Measurements from ENCODE around the gene PGPEP1.
"Not testable (repeated sequence)": the region's sequence is repeated elsewhere in the genome, so short reads cannot be mapped to it uniquely, and the experiment has no call there.

Gene PGPEP1

DNA sequence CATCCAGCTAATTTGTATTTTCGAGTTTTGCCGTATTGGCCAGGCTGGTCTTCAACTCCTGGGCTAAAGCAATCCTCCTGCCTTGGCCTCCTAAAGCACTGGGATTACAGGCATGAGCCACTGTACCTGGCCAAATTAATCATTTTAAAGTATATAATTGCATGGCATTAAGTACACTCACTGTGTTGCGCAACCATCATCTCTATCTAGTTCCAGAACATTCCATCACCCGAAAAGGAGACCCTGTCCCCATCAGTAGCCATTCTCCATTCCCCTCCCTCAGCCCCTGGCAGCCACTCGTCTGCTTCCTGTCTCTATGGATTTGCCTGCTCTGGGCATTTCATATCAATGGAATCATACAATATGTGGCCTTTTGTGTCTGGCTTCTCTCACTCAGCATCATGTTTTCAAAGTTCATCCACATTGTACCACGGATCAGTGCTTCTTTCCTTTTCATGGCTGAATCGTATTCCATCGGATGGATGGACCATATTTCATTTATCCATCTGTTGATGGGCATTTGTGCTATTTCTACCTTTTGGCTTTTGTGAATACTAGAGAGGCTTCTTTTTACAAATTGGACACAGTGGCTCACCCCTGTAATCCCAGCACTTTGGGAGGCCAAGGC, 13.1 kb downstream of the PGPEP1 start:
- TF ChIP-seq POLR2A (IDR thresholded peaks at IDR 0.05; ENCODE audit: low read depth, low read length) (no peak), POLR2AphosphoS5 (IDR thresholded peaks at IDR 0.05; ENCODE audit: low read depth, low read length) (no peak), TAF1 (IDR thresholded peaks at IDR 0.05; ENCODE audit: borderline replicate concordance, low read depth, low read length) (no peak)
- DNase-seq (ENCODE audit: insufficient read length) (no peak), FAIRE-seq (no peak)

DNA sequence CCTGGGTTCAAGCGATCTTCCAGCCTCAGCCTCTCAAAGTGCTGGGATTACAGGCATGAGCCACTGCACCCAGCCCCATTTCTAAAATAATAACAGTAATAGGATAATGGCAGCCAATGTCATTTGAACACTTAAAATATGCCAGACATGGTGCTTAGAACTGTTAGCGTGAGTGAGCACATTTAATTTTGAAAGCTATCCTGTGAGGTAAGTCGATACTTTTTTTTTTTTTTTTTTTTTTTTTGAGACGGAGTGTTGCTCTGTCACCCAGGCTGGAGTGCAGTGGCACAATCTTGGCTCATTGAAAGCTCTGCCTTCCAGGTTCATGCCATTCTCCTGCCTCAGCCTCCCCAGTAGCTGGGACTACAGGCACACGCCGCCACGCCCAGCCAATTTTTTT, 14.3 kb downstream of the PGPEP1 start:
- not testable (repeated sequence) for DNase-seq (ENCODE audit: insufficient read length); FAIRE-seq

DNA sequence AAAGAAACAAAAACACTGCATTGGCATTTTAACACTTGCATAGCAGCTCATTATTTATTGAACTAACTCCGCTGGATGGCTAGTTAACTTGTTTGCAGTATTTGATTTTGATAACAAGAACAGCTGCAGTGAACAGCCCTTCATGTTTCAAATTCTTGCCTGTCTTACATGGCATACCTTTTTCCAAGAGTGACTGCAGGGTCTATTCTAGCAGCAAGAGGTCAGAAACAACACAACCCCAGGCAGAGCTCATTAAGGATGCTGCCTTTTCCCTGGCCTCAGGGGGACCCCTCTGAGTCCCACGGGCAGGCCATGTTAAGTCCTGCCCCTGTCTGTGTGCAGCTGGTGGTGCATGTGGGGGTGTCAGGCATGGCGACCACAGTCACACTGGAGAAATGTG, 16.6 kb downstream of the PGPEP1 start:
- no peak for DNase-seq (ENCODE audit: insufficient read length)
- TF ChIP-seq POLR2A (IDR thresholded peaks at IDR 0.05; ENCODE audit: low read depth, low read length) (no peak), TAF1 (IDR thresholded peaks at IDR 0.05; ENCODE audit: borderline replicate concordance, low read depth, low read length) (no peak), POLR2AphosphoS5 (IDR thresholded peaks at IDR 0.05; ENCODE audit: low read depth, low read length) (no peak)
- no peak for FAIRE-seq

DNA sequence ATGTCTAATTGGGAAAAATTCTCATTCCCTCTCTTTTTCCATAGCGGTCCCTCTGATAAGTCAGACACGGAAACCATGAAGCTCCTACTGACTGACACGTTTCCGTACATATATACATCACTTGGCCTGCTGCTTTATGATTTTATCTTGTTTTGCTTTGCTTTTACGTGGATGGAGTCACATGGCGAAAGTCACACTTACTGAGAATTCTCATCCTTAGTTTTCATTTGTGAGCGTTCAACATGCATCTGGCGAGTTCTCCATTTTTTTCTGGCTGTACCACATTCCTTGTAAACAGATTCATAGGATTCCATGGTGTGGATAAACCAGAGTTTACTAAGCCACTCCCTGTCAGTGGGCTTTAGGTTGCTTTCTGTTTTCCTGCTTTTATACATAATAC, 21.2 kb downstream of the PGPEP1 start:
- DNase-seq (ENCODE audit: insufficient read length) = no peak
- no peak for FAIRE-seq
- TF ChIP-seq POLR2AphosphoS5 (IDR thresholded peaks at IDR 0.05; ENCODE audit: low read depth, low read length) (no peak), POLR2A (IDR thresholded peaks at IDR 0.05; ENCODE audit: low read depth, low read length) (no peak), TAF1 (IDR thresholded peaks at IDR 0.05; ENCODE audit: borderline replicate concordance, low read depth, low read length) (no peak)

DNA sequence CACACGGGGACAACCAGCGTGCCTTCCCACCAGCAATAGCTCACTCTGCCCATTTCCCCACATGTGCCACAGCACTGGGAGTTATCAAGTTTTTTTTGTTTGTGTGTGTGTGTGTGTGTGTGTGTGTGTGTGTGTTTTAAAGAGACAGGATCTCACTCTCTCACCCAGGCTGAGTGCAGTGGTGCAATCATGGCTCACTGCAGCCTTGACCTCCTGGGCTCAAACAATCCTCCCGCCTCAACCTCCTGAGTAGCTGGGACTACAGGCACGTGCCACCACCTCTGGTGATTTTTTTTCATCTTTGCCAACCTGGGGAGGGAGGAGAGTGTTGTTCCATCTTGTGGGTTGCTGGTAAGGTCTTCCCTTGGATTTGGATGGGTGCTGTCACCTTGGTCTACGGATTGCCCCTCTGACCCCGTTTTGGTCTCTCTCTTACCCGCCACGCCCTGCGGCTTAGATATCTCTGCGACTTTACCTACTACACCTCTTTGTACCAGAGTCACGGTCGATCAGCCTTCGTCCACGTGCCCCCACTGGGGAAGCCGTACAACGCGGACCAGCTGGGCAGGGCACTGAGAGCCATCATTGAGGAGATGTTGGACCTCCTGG, 22.6 kb downstream of the PGPEP1 start:
- DNase-seq (ENCODE audit: insufficient read length) (no peak), FAIRE-seq (no peak)
- TF ChIP-seq TAF1 (IDR thresholded peaks at IDR 0.05; ENCODE audit: borderline replicate concordance, low read depth, low read length) = no peak
- TF ChIP-seq POLR2A (IDR thresholded peaks at IDR 0.05; ENCODE audit: low read depth, low read length) = no peak
- TF ChIP-seq POLR2AphosphoS5 (IDR thresholded peaks at IDR 0.05; ENCODE audit: low read depth, low read length) = no peak

DNA sequence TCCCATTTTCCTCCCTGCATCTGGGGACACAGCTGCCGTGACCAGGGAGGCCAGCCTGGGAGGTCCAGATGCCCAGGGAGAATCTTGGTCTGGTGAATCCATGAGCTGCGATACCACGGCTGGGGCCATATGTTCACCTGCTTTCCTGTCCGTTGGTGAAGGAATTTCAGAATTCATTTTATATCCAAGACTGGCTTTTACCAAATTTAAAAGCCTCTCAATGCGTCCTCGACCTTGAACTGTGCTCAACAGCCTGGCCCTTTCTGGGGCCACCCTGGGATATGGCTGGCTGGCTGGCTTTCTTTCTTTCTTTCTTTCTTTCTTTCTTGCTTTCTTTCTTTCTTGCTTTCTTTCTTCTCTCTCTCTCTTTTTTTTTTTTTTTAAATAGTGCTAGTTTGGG, 23.4 kb downstream of the PGPEP1 start:
- FAIRE-seq (no peak), DNase-seq (ENCODE audit: insufficient read length) (no peak)
- TF ChIP-seq POLR2AphosphoS5 (IDR thresholded peaks at IDR 0.05; ENCODE audit: low read depth, low read length) = no peak
- no peak for TF ChIP-seq POLR2A (IDR thresholded peaks at IDR 0.05; ENCODE audit: low read depth, low read length)
- no peak for TF ChIP-seq TAF1 (IDR thresholded peaks at IDR 0.05; ENCODE audit: borderline replicate concordance, low read depth, low read length)

DNA sequence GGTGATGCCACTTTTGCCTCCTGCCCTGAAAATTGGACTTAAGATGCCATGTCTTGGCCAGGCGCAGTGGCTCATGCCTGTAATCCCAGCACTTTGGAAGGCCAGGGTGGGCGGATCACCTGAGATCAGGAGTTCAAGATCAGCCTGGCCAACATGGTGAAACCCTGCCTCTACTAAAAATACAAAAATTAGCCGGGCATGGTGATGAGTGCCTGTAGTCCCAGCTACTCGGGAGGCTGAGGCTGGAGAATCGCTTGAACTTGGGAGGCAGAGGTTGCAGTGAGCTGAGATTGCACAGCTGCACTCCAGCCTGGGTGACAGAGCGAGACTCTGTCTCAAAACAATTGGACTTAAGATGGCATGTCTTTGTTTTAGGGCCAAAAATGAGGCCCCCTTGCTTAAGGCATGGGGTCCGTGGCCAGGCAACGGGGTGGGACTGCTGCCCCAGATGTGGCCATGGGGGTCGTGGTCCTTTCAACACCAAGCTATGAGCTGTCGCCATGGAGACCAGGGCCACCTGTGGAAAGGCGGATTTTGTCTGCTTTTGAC, 24.0 kb downstream of the PGPEP1 start:
- FAIRE-seq; DNase-seq (ENCODE audit: insufficient read length): not testable (repeated sequence)

DNA sequence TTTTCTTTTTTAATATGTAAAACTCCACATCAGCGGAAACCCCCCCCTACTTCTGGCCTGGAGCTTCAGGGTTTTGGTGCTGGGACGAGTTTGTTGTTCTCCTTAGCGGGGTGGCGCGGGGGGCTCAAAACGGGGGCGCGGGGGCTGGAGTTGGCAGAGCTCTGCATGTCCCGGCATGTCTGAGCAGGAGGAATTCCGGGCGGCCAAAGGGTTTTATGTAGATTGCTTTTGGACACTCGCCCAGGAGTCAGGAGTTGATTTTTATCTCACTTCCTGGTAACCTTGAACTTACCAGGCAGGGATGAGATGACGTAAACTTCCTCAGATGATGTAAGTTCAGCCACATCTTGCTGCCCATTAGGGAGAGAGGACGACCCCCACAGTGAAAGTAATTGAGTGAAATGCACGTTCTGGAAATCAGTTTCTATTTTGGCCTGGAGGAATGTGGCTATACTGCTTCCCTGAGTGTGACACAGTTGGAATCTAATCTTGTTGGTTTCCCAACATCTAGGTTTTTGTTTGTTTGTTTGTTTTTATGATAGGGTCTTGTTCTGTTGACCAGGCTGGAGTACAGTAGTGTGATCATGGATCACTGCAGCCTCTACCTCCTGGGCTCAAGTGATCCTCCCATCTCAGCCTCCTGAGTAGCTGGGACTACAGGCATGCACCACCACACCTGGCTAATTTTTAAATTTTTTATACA, 24.6 kb downstream of the PGPEP1 start:
- TF ChIP-seq POLR2A (IDR thresholded peaks at IDR 0.05; ENCODE audit: low read depth, low read length) = no peak
- TF ChIP-seq TAF1 (IDR thresholded peaks at IDR 0.05; ENCODE audit: borderline replicate concordance, low read depth, low read length) = no peak
- TF ChIP-seq POLR2AphosphoS5 (IDR thresholded peaks at IDR 0.05; ENCODE audit: low read depth, low read length) = no peak
- DNase-seq (ENCODE audit: insufficient read length) (no peak), FAIRE-seq (no peak)

DNA sequence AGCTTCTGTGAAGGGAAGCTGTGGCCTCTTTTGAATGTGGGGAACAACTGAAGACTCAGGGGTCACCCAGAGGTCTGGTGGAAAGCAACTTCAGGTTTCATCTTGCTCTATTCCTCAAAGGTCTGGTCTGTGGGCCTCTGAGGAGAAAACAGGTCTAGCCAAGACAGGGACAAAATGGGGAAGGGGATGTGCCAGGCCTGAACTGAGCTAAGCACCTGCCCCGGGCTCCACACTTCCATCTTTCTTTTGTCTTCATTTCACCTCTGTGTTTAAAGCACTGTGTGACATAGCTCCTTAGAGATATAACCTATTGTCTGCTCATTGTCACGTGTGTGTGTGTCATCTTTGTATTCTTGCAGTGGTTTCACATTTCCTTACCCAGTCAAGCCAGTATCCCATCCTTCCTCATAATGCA, 25.6 kb downstream of the PGPEP1 start:
- FAIRE-seq (no peak), DNase-seq (ENCODE audit: insufficient read length) (no peak)
- no peak for TF ChIP-seq POLR2A (IDR thresholded peaks at IDR 0.05; ENCODE audit: low read depth, low read length)
- TF ChIP-seq POLR2AphosphoS5 (IDR thresholded peaks at IDR 0.05; ENCODE audit: low read depth, low read length) = no peak
- no peak for TF ChIP-seq TAF1 (IDR thresholded peaks at IDR 0.05; ENCODE audit: borderline replicate concordance, low read depth, low read length)

DNA sequence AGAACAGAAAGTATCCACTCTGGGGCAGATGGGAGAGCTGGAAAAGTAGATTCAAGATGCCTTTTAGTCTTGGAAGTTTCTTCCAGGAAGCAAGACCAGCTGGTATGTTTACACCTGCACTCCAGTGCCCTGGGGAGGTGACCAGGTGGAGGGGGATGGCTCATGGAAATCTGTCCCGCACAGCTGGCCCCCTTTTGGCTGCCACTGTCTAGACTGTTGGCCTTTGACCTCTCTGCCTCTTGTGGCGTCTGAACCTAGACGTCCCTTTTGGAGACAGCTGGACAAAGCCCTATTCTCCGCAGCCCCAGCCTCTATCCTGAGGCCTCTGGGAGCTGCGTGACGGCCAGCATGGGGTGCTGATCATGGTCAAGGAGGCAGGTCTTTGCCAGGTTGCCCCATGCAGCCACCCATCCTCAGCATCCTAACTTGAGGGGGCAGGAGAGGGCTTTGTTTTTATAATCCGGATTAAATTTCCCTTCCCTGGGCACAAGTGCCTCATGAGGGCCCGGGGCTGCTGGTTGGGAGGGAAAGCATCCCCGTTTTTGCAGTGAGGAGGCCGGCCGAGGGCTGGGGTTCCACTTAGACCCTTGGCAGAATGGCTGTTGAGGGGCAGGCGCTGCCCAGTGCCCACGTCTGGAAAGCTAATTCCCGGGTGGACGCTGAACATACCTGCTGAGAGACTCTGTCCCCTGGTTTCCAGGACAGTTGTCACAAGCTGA, 28.3 kb downstream of the PGPEP1 start:
- no peak for DNase-seq (ENCODE audit: insufficient read length)
- TF ChIP-seq POLR2A (IDR thresholded peaks at IDR 0.05; ENCODE audit: low read depth, low read length) (no peak), TAF1 (IDR thresholded peaks at IDR 0.05; ENCODE audit: borderline replicate concordance, low read depth, low read length) (no peak), POLR2AphosphoS5 (IDR thresholded peaks at IDR 0.05; ENCODE audit: low read depth, low read length) (no peak)
- FAIRE-seq = no peak

DNA sequence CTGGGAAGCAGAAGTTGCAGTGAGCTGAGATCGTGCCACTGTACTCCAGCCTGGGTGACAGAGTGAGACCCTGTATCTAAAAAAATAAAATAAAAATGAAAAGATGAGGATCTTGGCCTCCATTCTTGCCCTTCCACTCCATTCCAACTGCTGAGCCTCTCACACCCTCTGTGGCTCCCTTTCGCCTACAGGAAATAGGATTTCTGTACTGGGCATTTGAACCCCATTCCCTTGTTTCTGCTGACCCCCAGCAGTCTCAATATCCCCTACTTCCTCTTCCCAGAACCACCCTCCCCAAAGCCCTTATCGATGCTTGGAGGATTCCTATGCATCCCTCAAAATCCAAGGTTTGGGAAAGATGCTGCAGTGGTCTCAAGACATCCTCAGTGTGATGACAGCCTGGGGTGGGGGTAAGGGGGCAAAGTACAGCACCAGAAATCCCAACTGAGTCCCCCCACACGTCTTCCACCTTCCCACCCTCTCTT, 33.1 kb downstream of the PGPEP1 start:
- FAIRE-seq (no peak), DNase-seq (ENCODE audit: insufficient read length) (no peak)

More for the DNA sequence above, 33.1 kb downstream of the PGPEP1 start:
- TF ChIP-seq POLR2AphosphoS5 (IDR thresholded peaks at IDR 0.05; ENCODE audit: low read depth, low read length) = no peak
- TF ChIP-seq POLR2A (IDR thresholded peaks at IDR 0.05; ENCODE audit: low read depth, low read length) = no peak
- no peak for TF ChIP-seq TAF1 (IDR thresholded peaks at IDR 0.05; ENCODE audit: borderline replicate concordance, low read depth, low read length)

Measured in GM12892 (cell line).